IMR-90 (cell line): ENCODE measurements around the gene TMEM82. TPM values are rescaled to one million over a fixed set of nuclear protein-coding genes. Genes with fewer than 3 reads are reported as not detected.

ENCODE experiments used
- ATAC-seq: fragments of 200-7000 bp; cut with Tn5 transposase; 2 replicates; pipeline ENCODE4 v1.9.1; 2020; ENCODE audit warnings: low read depth, mild to moderate bottlenecking, moderate library complexity
- BruUV-seq: library from RNA; stranded (reverse); fragments of 400-500 nt; replicated peaks from 2 replicates; lab custom pipeline; 2021; lab: Mats Ljungman, UMichigan
- CTCF ChIA-PET: fragments of 300-600 bp; formaldehyde crosslinking; extraction: SDS; loops from one replicate; lab custom pipeline; 2021; ENCODE audit warnings: antibody characterized with exemption; lab: Yijun Ruan, JAX
- POLR2A ChIA-PET: fragments of 300-600 bp; sonication (Branson Sonifier 250); formaldehyde crosslinking; loops from one replicate; lab custom pipeline; 2022; ENCODE audit warnings: antibody characterized with exemption; ENCODE audit not compliant: unreplicated experiment; lab: Charles Lee
- DNase-seq: peaks from one replicate; pipeline ENCODE4 v3.0.0; 2013
- H2AFZ ChIP-seq: replicated peaks from 2 replicates; pipeline ENCODE3; 2013; ENCODE audit warnings: low read length, mild to moderate bottlenecking; ENCODE audit not compliant: poor library complexity
- H2AK5ac ChIP-seq: 2 replicates; pipeline ENCODE4 v1.6.1; 2013; ENCODE audit warnings: low read depth, low read length, inconsistent platforms
- H2AK9ac ChIP-seq: replicated peaks from 2 replicates; pipeline ENCODE3; 2013; ENCODE audit warnings: mild to moderate bottlenecking, low read depth, low read length, moderate library complexity; ENCODE audit not compliant: poor library complexity
- H2BK120ac ChIP-seq: 2 replicates; pipeline ENCODE4 v1.6.1; 2013; ENCODE audit warnings: low read depth, low read length, inconsistent platforms
- H2BK15ac ChIP-seq: 3 replicates; pipeline ENCODE4 v1.6.1; 2013; ENCODE audit warnings: low read depth, low read length, inconsistent platforms
- H2BK20ac ChIP-seq: 2 replicates; pipeline ENCODE4 v1.6.1; 2013; ENCODE audit warnings: low read depth, mild to moderate bottlenecking, inconsistent platforms, low read length, moderate library complexity
- H2BK5ac ChIP-seq: 2 replicates; pipeline ENCODE4 v1.6.1; 2013; ENCODE audit warnings: mild to moderate bottlenecking, low read depth, low read length, inconsistent platforms; ENCODE audit not compliant: poor library complexity, severe bottlenecking
- H3K14ac ChIP-seq: replicated peaks from 2 replicates; pipeline ENCODE4 v1.6.1; 2013; ENCODE audit warnings: low read depth, low read length, inconsistent platforms
- H3K18ac ChIP-seq: 2 replicates; pipeline ENCODE4 v1.6.1; 2013; ENCODE audit warnings: low read depth, low read length, control low read depth
- H3K23ac ChIP-seq: 2 replicates; pipeline ENCODE4 v1.6.1; 2013; ENCODE audit warnings: low read depth, low read length, inconsistent platforms
- H3K27ac ChIP-seq: 2 replicates; pipeline ENCODE4 v1.5.1; 2013; ENCODE audit warnings: mild to moderate bottlenecking, control low read depth, low read length; ENCODE audit not compliant: insufficient read depth
- H3K27me3 ChIP-seq: 2 replicates; pipeline ENCODE4 v1.6.1; 2013; ENCODE audit warnings: low read length; ENCODE audit not compliant: control insufficient read depth, insufficient read depth
- H3K36me3 ChIP-seq: 2 replicates; pipeline ENCODE4 v1.6.1; 2013; ENCODE audit warnings: low read length, mixed read lengths; ENCODE audit not compliant: control insufficient read depth, insufficient read depth
- H3K4ac ChIP-seq: 2 replicates; pipeline ENCODE4 v1.6.1; 2013; ENCODE audit warnings: low read depth, low read length, inconsistent platforms
- H3K4me1 ChIP-seq: 2 replicates; pipeline ENCODE4 v1.6.1; 2013; ENCODE audit warnings: low read length, mixed read lengths; ENCODE audit not compliant: control insufficient read depth, insufficient read depth
- H3K4me2 ChIP-seq: 2 replicates; pipeline ENCODE4 v1.6.1; 2013; ENCODE audit warnings: low read depth, mild to moderate bottlenecking, control low read depth, low read length, moderate library complexity
- H3K4me3 ChIP-seq: 2 replicates; pipeline ENCODE4 v1.5.1; 2013; ENCODE audit warnings: low read depth, mild to moderate bottlenecking, control low read depth, low read length, moderate library complexity; ENCODE audit not compliant: insufficient read depth
- H3K56ac ChIP-seq: 2 replicates; pipeline ENCODE4 v1.6.1; 2013; ENCODE audit warnings: low read length, inconsistent platforms; ENCODE audit not compliant: insufficient read depth; ENCODE audit errors: extremely low read depth
- H3K79me1 ChIP-seq, 2 experiments: 2 replicates each; pipeline ENCODE4 v1.6.1; 2013; ENCODE audit warnings: low read length in 2 of 2, inconsistent platforms in 1 of 2, low read depth in 1 of 2
- H3K9ac ChIP-seq: 2 replicates; pipeline ENCODE4 v1.6.1; 2013; ENCODE audit warnings: low read depth, low read length, control low read depth
- H3K9me1 ChIP-seq: 2 replicates; pipeline ENCODE4 v1.6.1; 2013; ENCODE audit warnings: low read length, inconsistent platforms; ENCODE audit not compliant: insufficient read depth
- H3K9me3 ChIP-seq: 2 replicates; pipeline ENCODE4 v1.6.1; 2013; ENCODE audit warnings: low read length; ENCODE audit not compliant: control insufficient read depth, insufficient read depth
- H4K20me1 ChIP-seq: 2 replicates; pipeline ENCODE4 v1.6.1; 2013; ENCODE audit warnings: low read length, inconsistent platforms; ENCODE audit not compliant: insufficient read depth
- H4K5ac ChIP-seq: 2 replicates; pipeline ENCODE4 v1.6.1; 2013; ENCODE audit warnings: mild to moderate bottlenecking, low read depth, low read length, control low read depth
- H4K8ac ChIP-seq, 2 experiments: 2 replicates each; pipeline ENCODE4 v1.6.1; 2013; ENCODE audit warnings: low read depth in 2 of 2, low read length in 2 of 2, control low read depth in 1 of 2, inconsistent platforms in 1 of 2
- H4K91ac ChIP-seq: 2 replicates; pipeline ENCODE4 v1.6.1; 2013; ENCODE audit warnings: low read depth, low read length, inconsistent platforms; ENCODE audit not compliant: insufficient read depth
- BHLHE40 ChIP-seq: fragments of 150-350 bp; IDR thresholded peaks from 2 replicates; pipeline ENCODE4 v1.6.1; 2016; ENCODE audit warnings: mild to moderate bottlenecking, low read depth, low read length
- CEBPB ChIP-seq: IDR thresholded peaks from 2 replicates; pipeline ENCODE4 v1.6.1; 2012; ENCODE audit warnings: low read depth, low read length, improper control_type of control experiment
- CHD1 ChIP-seq: IDR thresholded peaks from 2 replicates; pipeline ENCODE4 v1.6.1; 2012; ENCODE audit warnings: low read depth, low read length, improper control_type of control experiment
- CTCF ChIP-seq: conservative IDR thresholded peaks from 2 replicates; pipeline ENCODE4 v1.5.1; 2012; ENCODE audit warnings: mild to moderate bottlenecking, low read depth, low read length, improper control_type of control experiment
- FOS ChIP-seq: fragments of 150-350 bp; IDR thresholded peaks from 2 replicates; pipeline ENCODE4 v1.6.1; 2016; ENCODE audit warnings: low read depth, low read length
- MAFK ChIP-seq: IDR thresholded peaks from 2 replicates; pipeline ENCODE4 v1.6.1; 2012; ENCODE audit warnings: low read depth, low read length, improper control_type of control experiment
- MAZ ChIP-seq: IDR thresholded peaks from 2 replicates; pipeline ENCODE4 v1.6.1; 2012; ENCODE audit warnings: low read depth, mild to moderate bottlenecking, low read length, improper control_type of control experiment, moderate library complexity, borderline replicate concordance
- MXI1 ChIP-seq: IDR thresholded peaks from 2 replicates; pipeline ENCODE4 v1.6.1; 2012; ENCODE audit warnings: low read depth, mild to moderate bottlenecking, low read length, moderate library complexity, borderline replicate concordance
- NFE2L2 ChIP-seq: fragments of 150-350 bp; IDR thresholded peaks from 2 replicates; pipeline ENCODE4 v1.6.1; 2016; ENCODE audit warnings: low read depth, mild to moderate bottlenecking, low read length
- POLR2A ChIP-seq: IDR thresholded peaks from 2 replicates; pipeline ENCODE4 v1.6.1; 2012; ENCODE audit warnings: mild to moderate bottlenecking, low read depth, low read length
- RAD21 ChIP-seq: IDR thresholded peaks from 2 replicates; pipeline ENCODE4 v1.6.1; 2012; ENCODE audit warnings: low read length, improper control_type of control experiment
- RCOR1 ChIP-seq: IDR thresholded peaks from 2 replicates; pipeline ENCODE4 v1.6.1; 2012; ENCODE audit warnings: mild to moderate bottlenecking, low read length, improper control_type of control experiment; ENCODE audit not compliant: insufficient replicate concordance
- RFX5 ChIP-seq: IDR thresholded peaks from 2 replicates; pipeline ENCODE4 v1.8.0; 2012; ENCODE audit warnings: low read depth, mild to moderate bottlenecking, low read length, moderate library complexity
- USF2 ChIP-seq: fragments of 150-350 bp; IDR thresholded peaks from 2 replicates; pipeline ENCODE4 v1.6.1; 2017; ENCODE audit warnings: mild to moderate bottlenecking, antibody characterized with exemption, low read length, low read depth
- WGBS, 2 experiments: methylation state at CpG; one replicate each; pipeline versions ENCODE4 v1.1.5 to v1.1.7; 2013; ENCODE audit warnings: missing lambda C conversion rate in 2 of 2; ENCODE audit not compliant: insufficient read length in 1 of 2; ENCODE audit errors: extremely low coverage in 2 of 2; 5-methylcytosine and 5-hydroxymethylcytosine counted together
- dilution Hi-C: fragments of 300-500 bp; cut with HindIII; formaldehyde crosslinking; loops from one replicate; pipeline ENCODE4 v1.14.3; 2018; ENCODE audit warnings: low sequenced_read_pairs; ENCODE audit not compliant: unreplicated experiment
- in situ Hi-C: fragments of 300-500 bp; cut with MboI; formaldehyde crosslinking; loops from 3 replicates; pipeline ENCODE4 v1.14.3; 2019; ENCODE audit warnings: low sequenced_read_pairs, inconsistent platforms, mixed read lengths
- intact Hi-C: fragments of 100-400 bp; cut with micrococcal nuclease; formaldehyde crosslinking; loops from 2 replicates; pipeline ENCODE4 v1.10.0; 2022
- polyA plus RNA-seq, 3 experiments: library from polyadenylated mRNA; depleted of rRNA; stranded (reverse); fragments of >200 nt; gene quantifications; 2 replicates each; pipeline ENCODE4 v1.2.3, GENCODE V29; 2012; ENCODE audit warnings: low replicate concordance in 1 of 3
- total RNA-seq: library from RNA; depleted of rRNA; stranded (reverse); fragments of >200 nt; gene quantifications from 2 replicates; pipeline ENCODE4 v1.2.3, GENCODE V29; 2012

Gene TMEM82
- total and polyA plus RNA-seq, 2 of the 4 experiments (the other 2 are of a cell fraction), result not detected

- Histone ChIP-seq H3K4me3 (no peak overlapping the region), H3K23ac (no peak overlapping the region), H3K4me2 (no peak overlapping the region), H3K9me1 (no peaks in the 10 kb centered on the region), H2AK5ac (no peak overlapping the region), H4K91ac (no peak overlapping the region), H4K5ac (no peak overlapping the region), H3K9ac (no peak overlapping the region), H2BK15ac (no peak overlapping the region), H3K79me1 (no peaks in the 10 kb centered on the region), H3K14ac (no peak overlapping the region), H3K4me1 (no peaks in the 10 kb centered on the region), H3K18ac (no peak overlapping the region), H3K4ac (no peak overlapping the region), H2AK9ac (no peak overlapping the region), H3K27ac (no peak overlapping the region), H4K8ac (no peak overlapping the region), H3K36me3 (peaks cover 12% of the 10 kb centered on the region), H4K20me1 (no peaks in the 10 kb centered on the region; the same call in 1 of the 2 replicates), H3K27me3 (no peaks in the 10 kb centered on the region), H3K56ac (no peak overlapping the region), H2BK5ac (no peak overlapping the region), H2AFZ (no peak overlapping the region), H3K9me3 (no peaks in the 10 kb centered on the region), H2BK120ac (no peak overlapping the region), H2BK20ac (no peak overlapping the region)
- TF ChIP-seq CTCF, result no peak
- TF ChIP-seq CHD1, result no peak
- no peak for TF ChIP-seq BHLHE40
- no peak for TF ChIP-seq CEBPB
- no peak for TF ChIP-seq RCOR1
- TF ChIP-seq MAFK, result no peak
- TF ChIP-seq RAD21, result no peak
- no peak for TF ChIP-seq NFE2L2
- TF ChIP-seq USF2, result no peak
- no peak for TF ChIP-seq POLR2A
- TF ChIP-seq RFX5, result no peak
- TF ChIP-seq MAZ, result no peak
- TF ChIP-seq FOS, result no peak
- TF ChIP-seq MXI1, result no peak
- dilution Hi-C loops (no loop called here), in situ Hi-C loops (no loop called here), intact Hi-C loops (no loop called here)
- ATAC-seq, result no peak
- no peak for DNase-seq
- BruUV-seq, result no TSS peak
- WGBS, 2 experiments, result 83% methylated on average over 11 of the region's 16 CpGs; no CpG with 5 or more reads in 1 of the 2 experiments
- ChIA-PET CTCF (interaction anchor here (0.5 kb wide), 1 partner anchor 50 kb away, joined by 5 read pairs; no protein-coding TSS in a partner anchor), POLR2A (no interaction called here)
Measured at GRCh38 chr1:15739259-15739658, 3.0 kb upstream of the TMEM82 start.
